Sigmoid colon (tissue), 7 donors: Measurements from ENCODE around the gene FBXW11. TPM values are rescaled to one million over a fixed set of nuclear protein-coding genes. Genes with fewer than 3 reads are reported as not detected.

Experiments
- DNase-seq: peaks from one replicate; pipeline ENCODE4 v3.0.0-alpha.2; 2019
- H3K27ac ChIP-seq, 4 donors: fragments of 200-600 bp; sonication (generic); one replicate each; pipeline ENCODE4 v1.5.1; 2016 to 2019; ENCODE audit warnings: mild to moderate bottlenecking in 1 of 4
- H3K27me3 ChIP-seq, 3 donors: fragments of 200-600 bp; sonication (generic); one replicate each; pipeline ENCODE4 v1.5.1; 2019; ENCODE audit warnings: mild to moderate bottlenecking in 1 of 3
- H3K36me3 ChIP-seq, 4 donors: fragments of 200-600 bp; sonication (generic); one replicate each; pipeline ENCODE4 v1.5.1; 2016 to 2019
- H3K4me1 ChIP-seq, 4 donors: fragments of 200-600 bp; sonication (generic); one replicate each; pipeline ENCODE4 v1.5.1; 2017 to 2019
- H3K4me3 ChIP-seq, 4 donors: fragments of 200-600 bp; sonication (generic); one replicate each; pipeline ENCODE4 v1.5.1; 2017 to 2019; ENCODE audit warnings: mild to moderate bottlenecking in 2 of 4, moderate library complexity in 1 of 4
- H3K9me3 ChIP-seq, 4 donors: fragments of 200-600 bp in 3 of 4; sonication (generic) in 3 of 4; one replicate each; pipeline versions ENCODE4 v1.5.1 to v1.6.1; 2013 to 2019
- EP300 ChIP-seq, 4 donors: sonication (generic); formaldehyde crosslinking; IDR thresholded peaks; one replicate each; pipeline ENCODE4 v1.6.1; 2017; ENCODE audit warnings: antibody characterized with exemption in 4 of 4
- POLR2A ChIP-seq, 2 donors: fragments of 450-650 bp; IDR thresholded peaks; one replicate each; pipeline ENCODE4 v1.6.1; 2016; ENCODE audit warnings: antibody characterized with exemption in 2 of 2, mild to moderate bottlenecking in 2 of 2, moderate library complexity in 2 of 2
- POLR2AphosphoS5 ChIP-seq, 4 donors: sonication (generic); formaldehyde crosslinking; IDR thresholded peaks; one replicate each; pipeline ENCODE4 v1.6.1; 2017; ENCODE audit warnings: antibody characterized with exemption in 4 of 4
- WGBS, 2 donors: extraction: QIAGEN DNeasy Blood & Tissue Kit; methylation state at CpG; one replicate each; pipeline ENCODE4 v1.1.7; 2013; 5-methylcytosine and 5-hydroxymethylcytosine counted together
- intact Hi-C: fragments of 100-400 bp; cut with DNase I; formaldehyde crosslinking; loops from one replicate; pipeline ENCODE4 v1.15.1; 2023
- polyA plus RNA-seq, 3 donors: library from polyadenylated mRNA; stranded (reverse); fragments of 200-250 nt; gene quantifications; one replicate each; pipeline ENCODE4 v1.2.3, GENCODE V29; 2013
- total RNA-seq, 4 donors: library from RNA; depleted of rRNA; stranded (reverse); fragments of >200 nt; gene quantifications; one replicate each; pipeline ENCODE4 v1.1.0, GENCODE V29; 2016
- TF ChIP-seq, protein P1 (sequence below), 4 experiments: fragments of 450-650 bp in 3 of 4; fragments of 200-600 bp in 1 of 4; IDR thresholded peaks; one replicate each; pipeline ENCODE4 v1.5.1; 2016 to 2019; ENCODE audit warnings: antibody characterized with exemption in 4 of 4, mild to moderate bottlenecking in 3 of 4, moderate library complexity in 2 of 4
- donor health status: healthy with polysubstance abuse.
- donor health status: Bipolar disorder and iron deficiency.
- donor health status: healthy.

FBXW11 gene
- total and polyA plus RNA-seq, 7 donors = 14.4 to 67.1 (median 42.9) TPM

DNA sequence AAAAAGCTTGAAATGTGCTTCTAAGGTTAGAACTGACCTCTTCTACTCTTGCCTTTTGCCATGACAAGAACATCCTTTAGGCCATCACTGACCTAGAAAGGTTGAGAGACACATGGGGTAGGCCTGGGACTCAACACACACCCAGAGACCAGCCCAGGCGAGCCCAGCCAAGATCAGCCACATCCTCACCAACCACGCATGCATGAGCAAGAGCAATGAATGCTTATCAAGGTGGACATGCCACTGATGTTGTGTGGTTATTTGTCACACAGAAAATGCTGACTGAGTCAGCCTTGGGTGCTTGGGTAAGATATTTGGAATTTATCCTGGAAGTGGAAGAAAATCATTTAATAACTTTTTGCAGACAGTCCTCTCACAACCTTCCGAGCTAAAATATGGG lies 181.4 kb downstream of the FBXW11 start:
- Histone ChIP-seq H3K27me3 (no peaks in the 10 kb centered on the region), H3K4me1 (no peaks in the 10 kb centered on the region), H3K27ac (no peak overlapping the region), H3K36me3 (no peaks in the 10 kb centered on the region), H3K4me3 (no peak overlapping the region), H3K9me3 (no peaks in the 10 kb centered on the region)
- 93 to 97% methylated on average over 3 of the region's 3 CpGs for WGBS, 2 donors
- intact Hi-C loops = no loop called here
- no peak for DNase-seq
- TF ChIP-seq POLR2AphosphoS5 (IDR thresholded peaks at IDR 0.05) (no peak), POLR2A (IDR thresholded peaks at IDR 0.05) (no peak)
- TF ChIP-seq, protein P1, sequence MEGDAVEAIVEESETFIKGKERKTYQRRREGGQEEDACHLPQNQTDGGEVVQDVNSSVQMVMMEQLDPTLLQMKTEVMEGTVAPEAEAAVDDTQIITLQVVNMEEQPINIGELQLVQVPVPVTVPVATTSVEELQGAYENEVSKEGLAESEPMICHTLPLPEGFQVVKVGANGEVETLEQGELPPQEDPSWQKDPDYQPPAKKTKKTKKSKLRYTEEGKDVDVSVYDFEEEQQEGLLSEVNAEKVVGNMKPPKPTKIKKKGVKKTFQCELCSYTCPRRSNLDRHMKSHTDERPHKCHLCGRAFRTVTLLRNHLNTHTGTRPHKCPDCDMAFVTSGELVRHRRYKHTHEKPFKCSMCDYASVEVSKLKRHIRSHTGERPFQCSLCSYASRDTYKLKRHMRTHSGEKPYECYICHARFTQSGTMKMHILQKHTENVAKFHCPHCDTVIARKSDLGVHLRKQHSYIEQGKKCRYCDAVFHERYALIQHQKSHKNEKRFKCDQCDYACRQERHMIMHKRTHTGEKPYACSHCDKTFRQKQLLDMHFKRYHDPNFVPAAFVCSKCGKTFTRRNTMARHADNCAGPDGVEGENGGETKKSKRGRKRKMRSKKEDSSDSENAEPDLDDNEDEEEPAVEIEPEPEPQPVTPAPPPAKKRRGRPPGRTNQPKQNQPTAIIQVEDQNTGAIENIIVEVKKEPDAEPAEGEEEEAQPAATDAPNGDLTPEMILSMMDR (IDR thresholded peaks at IDR 0.05) = no peak

DNA sequence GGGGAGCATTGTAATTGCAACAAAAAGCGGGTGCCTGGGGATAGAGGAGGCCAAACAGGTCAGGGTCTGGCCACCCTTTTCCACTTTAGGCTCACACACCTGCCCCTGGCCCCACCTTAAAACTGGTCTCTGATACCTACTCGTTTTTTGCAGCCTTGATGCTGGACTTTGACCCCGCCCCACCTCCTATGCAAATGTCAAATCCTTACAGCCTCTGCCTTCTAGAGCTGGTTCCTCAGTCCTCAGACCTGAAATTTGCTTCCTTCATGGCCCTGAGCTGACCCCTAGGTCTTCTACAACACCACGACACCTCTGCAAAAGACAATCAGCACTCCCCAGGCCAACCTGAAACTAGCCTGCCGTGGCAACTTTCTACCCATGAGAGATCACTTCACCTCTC lies 183.2 kb downstream of the FBXW11 start:
- Histone ChIP-seq H3K4me3 (no peak overlapping the region), H3K27me3 (no peaks in the 10 kb centered on the region), H3K36me3 (no peaks in the 10 kb centered on the region), H3K27ac (no peak overlapping the region), H3K9me3 (no peaks in the 10 kb centered on the region), H3K4me1 (no peaks in the 10 kb centered on the region)
- WGBS, 2 donors = 16 to 65% methylated on average over 5 of the region's 5 CpGs
- TF ChIP-seq EP300 (IDR thresholded peaks at IDR 0.05) (no peak), POLR2AphosphoS5 (IDR thresholded peaks at IDR 0.05) (no peak), POLR2A (IDR thresholded peaks at IDR 0.05) (no peak)
- TF ChIP-seq, protein P1 (IDR thresholded peaks at IDR 0.05) = no peak
- intact Hi-C loops = no loop called here
- no peak for DNase-seq

DNA sequence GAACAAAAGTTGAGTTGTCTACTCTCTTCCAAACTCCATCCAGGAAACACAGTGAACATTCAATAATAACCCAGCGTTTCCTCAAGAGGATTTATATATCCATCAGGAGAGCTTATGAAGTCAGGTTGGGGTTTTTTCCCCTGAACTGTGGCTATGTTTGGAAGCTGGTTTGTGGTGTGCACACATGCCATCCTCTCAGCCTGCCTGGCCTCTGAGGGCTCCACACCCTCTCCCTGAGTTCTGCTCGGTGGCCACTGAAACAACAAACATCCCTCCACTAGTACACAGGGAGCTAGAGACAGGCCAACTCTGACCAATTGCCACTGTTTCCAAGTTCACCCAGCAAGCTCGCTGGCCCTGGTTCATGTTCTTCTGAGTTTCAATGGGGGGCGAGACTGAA lies 185.2 kb downstream of the FBXW11 start:
- intact Hi-C loops = no loop called here
- WGBS, 2 donors = 90 to 92% methylated on average over 4 of the region's 4 CpGs
- Histone ChIP-seq H3K27me3 (no peaks in the 10 kb centered on the region), H3K27ac (no peak overlapping the region), H3K4me1 (no peaks in the 10 kb centered on the region), H3K4me3 (no peak overlapping the region), H3K36me3 (no peaks in the 10 kb centered on the region), H3K9me3 (no peaks in the 10 kb centered on the region)
- DNase-seq = no peak
- TF ChIP-seq, protein P1 (IDR thresholded peaks at IDR 0.05) = no peak
- no peak for TF ChIP-seq EP300 (IDR thresholded peaks at IDR 0.05)
- no peak for TF ChIP-seq POLR2AphosphoS5 (IDR thresholded peaks at IDR 0.05)
- no peak for TF ChIP-seq POLR2A (IDR thresholded peaks at IDR 0.05)

DNA sequence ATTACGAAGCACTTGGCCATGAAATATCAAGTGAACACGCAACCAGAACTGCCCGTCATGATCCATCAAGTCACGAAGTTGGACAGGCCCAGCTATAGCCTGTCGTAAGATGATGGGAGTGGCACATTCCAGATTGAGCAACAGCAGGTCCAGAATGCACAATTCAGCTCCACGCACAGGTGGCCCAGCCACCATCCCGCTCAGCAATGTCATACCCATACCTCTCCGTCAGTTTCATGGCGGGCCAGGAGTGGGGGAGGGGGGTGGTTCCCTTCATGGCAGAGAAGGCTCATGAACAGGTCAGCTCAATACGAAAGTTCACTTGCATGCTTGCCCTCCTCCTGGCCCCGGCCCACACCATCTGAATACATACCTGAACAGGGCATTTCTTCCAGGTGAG lies 185.9 kb downstream of the FBXW11 start:
- TF ChIP-seq POLR2AphosphoS5 (IDR thresholded peaks at IDR 0.05) = no peak
- TF ChIP-seq POLR2A (IDR thresholded peaks at IDR 0.05) = no peak
- no peak for TF ChIP-seq EP300 (IDR thresholded peaks at IDR 0.05)
- TF ChIP-seq, protein P1 (IDR thresholded peaks at IDR 0.05) = no peak
- Histone ChIP-seq H3K36me3 (no peaks in the 10 kb centered on the region), H3K27me3 (no peaks in the 10 kb centered on the region), H3K27ac (no peak overlapping the region), H3K9me3 (no peaks in the 10 kb centered on the region), H3K4me1 (no peaks in the 10 kb centered on the region), H3K4me3 (no peak overlapping the region)
- intact Hi-C loops = no loop called here
- DNase-seq = no peak
- 92 to 94% methylated on average over 11 of the region's 11 CpGs for WGBS, 2 donors

DNA sequence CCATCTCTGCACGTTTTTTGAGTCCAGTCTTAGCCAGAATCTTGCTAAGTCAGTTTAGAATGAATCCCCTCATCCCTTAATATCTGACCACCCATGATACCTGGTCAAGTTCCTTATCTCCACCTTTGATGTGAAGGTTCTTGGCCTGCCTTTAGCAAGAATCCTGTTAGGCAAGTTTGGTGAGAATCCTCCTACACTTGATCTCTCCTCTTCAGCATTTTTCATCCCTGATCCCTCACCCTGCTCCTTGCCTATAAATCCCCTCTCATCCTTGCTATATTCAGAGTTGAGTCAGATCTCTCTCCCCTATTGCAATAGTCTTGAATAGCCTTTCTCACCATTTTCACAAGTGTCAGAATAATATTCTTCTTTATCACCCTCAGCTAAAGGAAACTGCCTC lies 189.8 kb downstream of the FBXW11 start:
- WGBS, 2 donors = 59 to 73% methylated on average over 1 of the region's 1 CpG
- no peak overlapping the region for H3K27ac ChIP-seq
- DNase-seq = no peak
- H3K27me3 ChIP-seq = no peaks in the 10 kb centered on the region
- no peaks in the 10 kb centered on the region for H3K9me3 ChIP-seq
- H3K4me3 ChIP-seq = no peak overlapping the region
- no peaks in the 10 kb centered on the region for H3K36me3 ChIP-seq
- no peaks in the 10 kb centered on the region for H3K4me1 ChIP-seq
- intact Hi-C loops = no loop called here
- TF ChIP-seq POLR2A (IDR thresholded peaks at IDR 0.05) (no peak), EP300 (IDR thresholded peaks at IDR 0.05) (no peak), POLR2AphosphoS5 (IDR thresholded peaks at IDR 0.05) (no peak)
- TF ChIP-seq, protein P1 (IDR thresholded peaks at IDR 0.05) = no peak
